ENCODE data around the gene LMO3. TPM values are rescaled to one million over a fixed set of nuclear protein-coding genes. Genes with fewer than 3 reads are reported as not detected.

Gene LMO3
- total RNA-seq, 4 donors from 2014 or later: 132 to 282 (median 197) TPM

DNA sequence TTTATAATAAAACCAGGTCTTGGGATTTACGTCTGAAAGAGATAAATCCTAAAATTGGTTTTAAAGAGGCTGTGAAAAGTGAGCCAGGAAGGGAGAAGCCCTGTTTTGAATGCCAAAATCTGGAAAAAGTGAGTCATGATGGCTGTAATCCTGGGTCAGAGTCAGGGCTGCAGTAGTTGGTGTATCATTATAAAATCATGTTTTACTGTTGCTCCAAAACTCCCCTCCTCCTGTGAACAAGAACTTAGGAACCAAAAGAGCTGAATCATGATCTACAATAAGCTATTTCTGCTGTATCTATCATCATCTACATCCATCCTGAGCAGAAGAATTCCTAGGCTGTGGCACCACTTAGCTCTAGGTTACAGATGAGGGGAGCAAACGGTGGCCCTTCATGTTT, 79.3 kb downstream of the LMO3 start:
- no peaks in the 10 kb centered on the region for H3K36me3 ChIP-seq
- intact Hi-C loops (cut with DNase I): no loop called here
- WGBS, 2 donors: 80 to 83% methylated on average over 2 of the region's 2 CpGs

DNA sequence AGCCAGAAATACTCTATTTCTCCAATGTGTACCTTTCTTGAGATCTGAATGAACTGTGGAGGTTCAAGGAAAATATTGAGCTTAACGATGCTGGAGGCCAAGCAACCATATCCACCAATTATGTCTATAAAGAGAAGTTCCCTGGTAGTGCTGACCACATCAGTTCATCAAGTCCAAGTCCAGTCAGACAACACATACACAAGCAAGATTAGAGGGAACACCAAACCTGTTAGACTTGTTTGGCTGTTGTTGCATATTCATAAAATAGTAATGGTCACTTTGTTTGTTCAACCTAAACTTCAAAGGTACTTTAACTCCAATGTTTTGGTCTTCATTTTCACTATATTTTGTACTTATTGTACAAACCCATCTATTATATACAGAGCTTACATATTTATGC, 81.6 kb downstream of the LMO3 start:
- Histone ChIP-seq H3K4me3 (replicated peaks in 1 of 3) (no peak overlapping the region), H3K27ac (peak overlapping the region in 1 of 3 donors; percentile 6), H3K9me3 (no peaks in the 10 kb centered on the region), H3K36me3 (no peaks in the 10 kb centered on the region), H3K4me1 (peaks cover 8 to 10% of the 10 kb centered on the region in 2 donors), H3K27me3 (no peaks in the 10 kb centered on the region)
- WGBS, 2 donors: 33 to 35% methylated on average over 1 of the region's 1 CpG
- DNase-seq: no peak
- TF ChIP-seq, protein P1, sequence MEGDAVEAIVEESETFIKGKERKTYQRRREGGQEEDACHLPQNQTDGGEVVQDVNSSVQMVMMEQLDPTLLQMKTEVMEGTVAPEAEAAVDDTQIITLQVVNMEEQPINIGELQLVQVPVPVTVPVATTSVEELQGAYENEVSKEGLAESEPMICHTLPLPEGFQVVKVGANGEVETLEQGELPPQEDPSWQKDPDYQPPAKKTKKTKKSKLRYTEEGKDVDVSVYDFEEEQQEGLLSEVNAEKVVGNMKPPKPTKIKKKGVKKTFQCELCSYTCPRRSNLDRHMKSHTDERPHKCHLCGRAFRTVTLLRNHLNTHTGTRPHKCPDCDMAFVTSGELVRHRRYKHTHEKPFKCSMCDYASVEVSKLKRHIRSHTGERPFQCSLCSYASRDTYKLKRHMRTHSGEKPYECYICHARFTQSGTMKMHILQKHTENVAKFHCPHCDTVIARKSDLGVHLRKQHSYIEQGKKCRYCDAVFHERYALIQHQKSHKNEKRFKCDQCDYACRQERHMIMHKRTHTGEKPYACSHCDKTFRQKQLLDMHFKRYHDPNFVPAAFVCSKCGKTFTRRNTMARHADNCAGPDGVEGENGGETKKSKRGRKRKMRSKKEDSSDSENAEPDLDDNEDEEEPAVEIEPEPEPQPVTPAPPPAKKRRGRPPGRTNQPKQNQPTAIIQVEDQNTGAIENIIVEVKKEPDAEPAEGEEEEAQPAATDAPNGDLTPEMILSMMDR (IDR thresholded peaks at IDR 0.05): no peak
- no peak for TF ChIP-seq POLR2A (IDR thresholded peaks at IDR 0.05)
- intact Hi-C loops (cut with DNase I): no loop called here

More for the DNA sequence above, 79.3 kb downstream of the LMO3 start:
- H3K27ac ChIP-seq: no peak overlapping the region
- no peak for TF ChIP-seq POLR2A (IDR thresholded peaks at IDR 0.05)
- TF ChIP-seq, protein P1 (IDR thresholded peaks at IDR 0.05): no peak
- no peak overlapping the region for H3K4me3 ChIP-seq (replicated peaks in 1 of 3)
- H3K9me3 ChIP-seq: no peaks in the 10 kb centered on the region
- no peaks in the 10 kb centered on the region for H3K27me3 ChIP-seq
- no peak for DNase-seq
- peaks cover 8 to 10% of the 10 kb centered on the region in 2 donors for H3K4me1 ChIP-seq

DNA sequence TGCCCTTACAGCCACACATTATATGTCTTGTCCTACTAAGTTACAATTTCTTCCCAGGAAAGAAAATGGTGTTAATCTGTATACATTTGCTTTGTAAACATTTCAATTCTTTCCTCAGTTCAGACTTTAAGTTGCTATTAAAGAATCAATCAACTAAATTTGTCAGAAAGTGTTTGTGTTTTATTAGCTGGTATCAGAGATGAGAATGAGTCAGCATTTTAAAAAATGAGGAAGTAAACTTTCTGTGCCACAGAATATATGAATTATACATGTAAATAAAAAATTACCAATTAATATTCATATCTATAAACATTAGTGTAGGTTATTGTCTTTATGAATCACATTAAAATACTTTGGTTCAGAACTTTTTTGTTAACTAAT, 82.0 kb downstream of the LMO3 start:
- intact Hi-C loops (cut with DNase I): no loop called here
- Histone ChIP-seq H3K4me1 (peaks cover 8 to 10% of the 10 kb centered on the region in 2 donors), H3K27me3 (no peaks in the 10 kb centered on the region), H3K36me3 (no peaks in the 10 kb centered on the region), H3K4me3 (replicated peaks in 1 of 3) (no peak overlapping the region), H3K9me3 (no peaks in the 10 kb centered on the region), H3K27ac (peak overlapping the region in 1 of 3 donors; percentile 6)
- no peak for TF ChIP-seq POLR2A (IDR thresholded peaks at IDR 0.05)
- TF ChIP-seq, protein P1 (IDR thresholded peaks at IDR 0.05): no peak
- no peak for DNase-seq

DNA sequence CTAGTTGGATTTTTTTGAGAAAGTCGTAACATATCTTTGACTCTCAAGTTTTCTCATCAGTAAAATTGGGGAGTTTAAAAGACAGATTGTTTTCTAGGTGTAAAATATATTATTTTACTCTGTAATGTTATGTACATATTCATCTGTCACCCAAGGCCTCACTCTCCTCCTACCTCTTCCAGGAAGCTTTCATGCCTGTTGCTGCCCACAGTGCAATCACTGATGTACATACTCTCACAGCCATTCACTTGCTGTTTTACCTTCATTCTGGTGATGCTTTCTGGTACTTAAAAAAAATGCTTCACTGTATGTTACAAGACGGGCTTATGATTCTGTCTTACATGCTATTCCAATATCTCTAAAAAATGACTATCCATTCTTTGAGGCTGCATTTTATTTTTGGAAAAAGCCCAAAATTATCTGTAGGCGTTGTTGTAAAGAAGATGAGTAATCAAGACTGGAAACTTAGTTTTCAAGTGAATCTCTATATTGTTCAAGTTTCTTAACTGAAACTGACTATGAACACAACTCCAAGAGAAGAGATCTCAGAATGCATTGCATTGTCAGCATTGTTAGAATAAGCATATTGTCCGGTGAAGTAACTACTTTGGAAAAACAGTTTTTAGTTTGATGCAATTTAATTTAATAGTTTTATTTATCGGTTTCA, 82.5 kb downstream of the LMO3 start:
- Histone ChIP-seq H3K9me3 (no peaks in the 10 kb centered on the region), H3K4me3 (replicated peaks in 1 of 3) (no peak overlapping the region), H3K36me3 (no peaks in the 10 kb centered on the region), H3K27me3 (no peaks in the 10 kb centered on the region), H3K4me1 (peaks cover 8 to 10% of the 10 kb centered on the region in 2 donors), H3K27ac (peak overlapping the region in 1 of 3 donors; percentile 6)
- TF ChIP-seq, protein P1 (IDR thresholded peaks at IDR 0.05): no peak
- TF ChIP-seq POLR2A (IDR thresholded peaks at IDR 0.05): no peak
- DNase-seq: no peak
- 79 to 82% methylated on average over 5 of the region's 5 CpGs for WGBS, 2 donors
- intact Hi-C loops (cut with DNase I): no loop called here

DNA sequence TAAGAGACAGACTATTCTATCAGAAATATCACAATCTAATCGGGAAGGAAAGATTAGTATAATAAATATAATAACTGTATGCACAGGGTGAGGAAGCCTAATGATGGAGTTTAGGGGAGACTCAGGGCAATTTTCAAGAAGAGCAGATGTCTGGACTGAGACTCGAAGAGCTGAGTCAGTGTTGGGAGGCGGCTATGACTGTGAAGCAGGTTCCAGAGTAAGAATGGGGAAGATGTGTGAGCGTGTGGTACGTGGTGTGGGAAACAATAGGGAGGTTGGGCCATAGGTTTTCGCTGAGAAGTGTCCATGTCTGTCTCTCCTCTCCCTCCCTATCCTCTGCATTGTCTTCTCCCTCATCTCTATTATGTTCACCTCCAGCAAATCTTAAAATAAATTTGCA, 85.6 kb downstream of the LMO3 start:
- H3K4me1 ChIP-seq: peaks cover 8 to 10% of the 10 kb centered on the region in 2 donors
- intact Hi-C loops (cut with DNase I): no loop called here
- no peaks in the 10 kb centered on the region for H3K9me3 ChIP-seq
- no peaks in the 10 kb centered on the region for H3K27me3 ChIP-seq
- WGBS, 2 donors: 84 to 94% methylated on average over 6 of the region's 6 CpGs
- H3K36me3 ChIP-seq: no peaks in the 10 kb centered on the region
- no peak for DNase-seq
- TF ChIP-seq POLR2A (IDR thresholded peaks at IDR 0.05): no peak
- TF ChIP-seq, protein P1 (IDR thresholded peaks at IDR 0.05): no peak
- H3K27ac ChIP-seq: no peak overlapping the region
- H3K4me3 ChIP-seq (replicated peaks in 1 of 3): no peak overlapping the region
